ENCODE measurements around the gene RILPL2. TPM values are rescaled to one million over a fixed set of nuclear protein-coding genes. Genes with fewer than 3 reads are reported as not detected.
A peak's percentile ranks its signal among the peaks of the same experiment; 100 is the strongest.

The RILPL2 gene
- total and polyA plus RNA-seq, 9 of the 15 experiments (the other 6 are each of a cell fraction or from before 2014, with no cell fraction given), result 0.61 to 5.8 (median 4.3) TPM

- H2AFZ ChIP-seq (ENCODE audit: low read depth, low read length), result no peak overlapping the region
- 69% methylated on average over 13 of the region's 13 CpGs for WGBS (ENCODE audit: insufficient coverage, low coverage, missing lambda C conversion rate)
- ATAC-seq (no peak), DNase-seq (ENCODE audit: extremely low read depth in 1 of 4, low spot score in 3 of 4) (no peak), FAIRE-seq (peak; percentile 26)
- ChIA-PET POLR2A (interaction anchor here (0.9 to 2.1 kb wide), 5 partner anchors 8 to 71 kb away, joined by 3 to 8 read pairs (median 4); no protein-coding TSS in a partner anchor), CTCF (ENCODE audit: low intra/inter-chr PET ratio) (no interaction called here)
- H3K4me3 ChIP-seq, result no peak overlapping the region
- H3K4me2 ChIP-seq (ENCODE audit: insufficient read depth, low read length), result no peak overlapping the region
- H4K20me1 ChIP-seq (replicated peaks; ENCODE audit: control insufficient read depth, insufficient read depth, low read length), result no peaks in the 10 kb centered on the region
- H3K4me1 ChIP-seq (replicated peaks in 1 of 2; ENCODE audit: control insufficient read depth in 2 of 2, insufficient read depth in 2 of 2, low read length in 2 of 2), result peaks cover 0 to 6% of the 10 kb centered on the region in 2 experiments; a peak in 2 of 5 replicates
- no peaks in the 10 kb centered on the region for H3K9me1 ChIP-seq (ENCODE audit: control insufficient read depth, insufficient read depth, low read length)
- no peaks in the 10 kb centered on the region for H3K9me3 ChIP-seq (replicated peaks; ENCODE audit: control insufficient read depth, insufficient read depth, low read depth, low read length)
- H3K27me3 ChIP-seq (ENCODE audit: control insufficient read depth in 2 of 2, insufficient read depth in 2 of 2, low read length in 2 of 2), result no peaks in the 10 kb centered on the region
- BruUV-seq (replicated peaks), result no TSS peak
- in situ Hi-C loops (cut with MboI) (no loop called here), intact Hi-C loops (cut with micrococcal nuclease) (no loop called here)
- H3K27ac ChIP-seq (ENCODE audit: extremely low read depth, low read depth, low read length), result no peak overlapping the region
- H3K36me3 ChIP-seq (ENCODE audit: control insufficient read depth, insufficient read depth, low read length), result peaks cover 52% of the 10 kb centered on the region; the same call in 2 of the 3 replicates
- no peaks in the 10 kb centered on the region for H3K79me2 ChIP-seq (ENCODE audit: control insufficient read depth, insufficient read depth, low read length)
- no peak overlapping the region for H3K9ac ChIP-seq (ENCODE audit: insufficient read depth in 1 of 2, low read depth in 2 of 2, low read length in 2 of 2)
- no peak for TF ChIP-seq HNRNPLL (IDR thresholded peaks at IDR 0.05; ENCODE audit: low read depth, low read length, poor library complexity, severe bottlenecking)
- no peak for TF ChIP-seq ZNF77 (CRISPR knock-in tag; IDR thresholded peaks at IDR 0.05)
- no peak for TF ChIP-seq CEBPG (CRISPR knock-in tag; IDR thresholded peaks at IDR 0.05)
- TF ChIP-seq CEBPG (tag; conservative IDR thresholded peaks at IDR 0.05 in 1 of 2, IDR thresholded peaks at IDR 0.05 in 1 of 2), result no peak
- no peak for TF ChIP-seq XRCC5 (IDR thresholded peaks at IDR 0.05; ENCODE audit: low read depth, low read length)
- no peak for TF ChIP-seq SNIP1 (IDR thresholded peaks at IDR 0.05; ENCODE audit: low read depth)
- no peak for TF ChIP-seq XRCC3 (IDR thresholded peaks at IDR 0.05)
- no peak for TF ChIP-seq SAP30 (IDR thresholded peaks at IDR 0.05; ENCODE audit: borderline replicate concordance, insufficient read depth, low read depth, low read length, poor library complexity, severe bottlenecking)
- no peak for TF ChIP-seq PTRF (tag; IDR thresholded peaks at IDR 0.05)
- no peak for TF ChIP-seq DDX20 (tag; IDR thresholded peaks at IDR 0.05; ENCODE audit: low read depth)
- TF ChIP-seq PBX2 (CRISPR knock-in tag; IDR thresholded peaks at IDR 0.05; ENCODE audit: low read depth), result no peak
- TF ChIP-seq PBX2 (tag; conservative IDR thresholded peaks at IDR 0.05; ENCODE audit: low read depth), result no peak
- TF ChIP-seq THAP12 (CRISPR knock-in tag; IDR thresholded peaks at IDR 0.05), result no peak
- no peak for TF ChIP-seq CREB3L1 (IDR thresholded peaks at IDR 0.05; ENCODE audit: borderline replicate concordance, low read depth)
These were observed 38.2 kb upstream of the RILPL2 start for GRCh38 chr12:123474485-123475245.

All from K562 (cell line).